MM.1S (cell line): Measurements from ENCODE around the gene TMEM51.

ENCODE experiments used
- EZH2 ChIP-seq: fragments of 300-600 bp; sonication (generic); optimal IDR thresholded peaks from 2 replicates; pipeline ENCODE3; 2017; ENCODE audit warnings: low read depth, mild to moderate bottlenecking, antibody characterized with exemption, low read length, mixed read lengths
- TF ChIP-seq, protein P1 (sequence below): fragments of 300-600 bp; sonication (generic); IDR thresholded peaks from 2 replicates; pipeline ENCODE4 v1.5.1; 2016; ENCODE audit warnings: antibody characterized with exemption, low read length, mixed read lengths

DNA sequence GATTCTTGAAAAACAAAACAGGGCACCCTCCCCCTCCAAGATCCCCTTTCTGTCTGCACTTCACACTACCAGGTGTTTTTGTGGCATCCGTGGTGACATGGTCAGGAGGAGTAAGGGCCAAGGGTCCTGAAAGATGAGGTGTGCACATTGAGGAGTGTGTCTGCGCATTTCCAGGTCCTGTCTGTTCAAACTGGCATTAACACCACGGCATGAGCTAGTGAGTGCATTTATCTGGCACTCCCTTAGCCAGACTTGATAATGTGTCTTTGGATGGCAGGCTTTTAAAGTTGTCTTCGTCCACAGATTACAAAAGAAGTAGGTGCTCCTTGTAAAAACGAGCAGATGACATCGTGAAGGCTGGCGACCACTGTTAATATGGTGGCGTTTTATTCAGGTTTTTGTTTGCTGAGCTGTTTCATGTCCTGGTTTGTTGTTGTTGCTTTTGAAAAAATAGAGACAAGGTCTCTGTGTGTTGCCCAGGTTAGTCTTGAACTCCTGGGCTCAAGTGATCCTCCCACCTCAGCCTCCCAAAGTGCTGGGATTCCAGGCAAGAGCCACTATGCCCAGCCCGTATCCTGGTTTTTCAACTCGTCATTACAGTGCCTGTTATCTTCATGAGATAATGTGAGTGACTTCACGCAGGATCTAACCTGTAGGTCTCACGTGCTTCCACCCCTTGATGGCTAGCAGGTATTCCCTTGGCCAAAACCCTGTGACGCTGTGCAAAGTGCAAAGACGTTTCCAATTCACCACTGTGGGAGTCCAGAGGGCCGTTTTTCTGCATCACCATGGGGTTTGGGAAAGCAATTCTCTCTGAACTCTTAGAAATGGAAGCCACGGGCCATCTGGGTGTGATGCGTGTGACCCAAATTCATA is 4.2 kb downstream of the TMEM51 start:
- TF ChIP-seq, protein P1, sequence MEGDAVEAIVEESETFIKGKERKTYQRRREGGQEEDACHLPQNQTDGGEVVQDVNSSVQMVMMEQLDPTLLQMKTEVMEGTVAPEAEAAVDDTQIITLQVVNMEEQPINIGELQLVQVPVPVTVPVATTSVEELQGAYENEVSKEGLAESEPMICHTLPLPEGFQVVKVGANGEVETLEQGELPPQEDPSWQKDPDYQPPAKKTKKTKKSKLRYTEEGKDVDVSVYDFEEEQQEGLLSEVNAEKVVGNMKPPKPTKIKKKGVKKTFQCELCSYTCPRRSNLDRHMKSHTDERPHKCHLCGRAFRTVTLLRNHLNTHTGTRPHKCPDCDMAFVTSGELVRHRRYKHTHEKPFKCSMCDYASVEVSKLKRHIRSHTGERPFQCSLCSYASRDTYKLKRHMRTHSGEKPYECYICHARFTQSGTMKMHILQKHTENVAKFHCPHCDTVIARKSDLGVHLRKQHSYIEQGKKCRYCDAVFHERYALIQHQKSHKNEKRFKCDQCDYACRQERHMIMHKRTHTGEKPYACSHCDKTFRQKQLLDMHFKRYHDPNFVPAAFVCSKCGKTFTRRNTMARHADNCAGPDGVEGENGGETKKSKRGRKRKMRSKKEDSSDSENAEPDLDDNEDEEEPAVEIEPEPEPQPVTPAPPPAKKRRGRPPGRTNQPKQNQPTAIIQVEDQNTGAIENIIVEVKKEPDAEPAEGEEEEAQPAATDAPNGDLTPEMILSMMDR = no peak
- TF ChIP-seq EZH2 = no peak
